GM19043 (cell line): ENCODE data around the gene CHST8.
"Not testable (repeated sequence)": the region's sequence is repeated elsewhere in the genome, so short reads cannot be mapped to it uniquely, and the experiment has no call there.

ENCODE experiments used
- ATAC-seq: cut with Tn5 transposase; IDR thresholded peaks from one replicate; pipeline ENCODE4 v1.9.1; 2021; ENCODE audit warnings: low read depth; ENCODE audit not compliant: unreplicated experiment

Gene CHST8

GRCh38 chr19:33621811-33622504, at the start of gene CHST8:
Gene CHST8 (plus strand): TSS chr19:33621953. CDS start chr19:33689262, 67,309 bp downstream.
- no peak for ATAC-seq

GRCh38 chr19:33572929-33573328, 48.8 kb upstream of the CHST8 start:
- no peak for ATAC-seq

GRCh38 chr19:33574824-33575223, 46.9 kb upstream of the CHST8 start:
- ATAC-seq, result no peak

GRCh38 chr19:33578697-33579096, 43.1 kb upstream of the CHST8 start:
- ATAC-seq, result no peak

GRCh38 chr19:33580026-33580644, 41.6 kb upstream of the CHST8 start:
- no peak for ATAC-seq

GRCh38 chr19:33580645-33581037, 41.1 kb upstream of the CHST8 start:
- no peak for ATAC-seq

- ATAC-seq, result no peak
These were observed 38.8 kb upstream of the CHST8 start for GRCh38 chr19:33582914-33583313.

- no peak for ATAC-seq
These were observed 34.6 kb upstream of the CHST8 start for GRCh38 chr19:33587150-33587549.

GRCh38 chr19:33590224-33590623, 31.5 kb upstream of the CHST8 start:
- no peak for ATAC-seq

- no peak for ATAC-seq
These were observed 26.0 kb upstream of the CHST8 start for GRCh38 chr19:33595783-33596182.

- no peak for ATAC-seq
These were observed 20.2 kb upstream of the CHST8 start for GRCh38 chr19:33601583-33601982.

- ATAC-seq, result no peak
These were observed 19.1 kb upstream of the CHST8 start for GRCh38 chr19:33602576-33603204.

- ATAC-seq, result no peak
These were observed 18.4 kb upstream of the CHST8 start for GRCh38 chr19:33603377-33603776.

- no peak for ATAC-seq
These were observed 17.1 kb upstream of the CHST8 start for GRCh38 chr19:33604651-33605050.

- ATAC-seq, result not testable (repeated sequence)
These were observed 15.9 kb upstream of the CHST8 start for GRCh38 chr19:33605803-33606295.

- no peak for ATAC-seq
These were observed 15.2 kb upstream of the CHST8 start for GRCh38 chr19:33606556-33606955.

GRCh38 chr19:33609353-33609752, 12.4 kb upstream of the CHST8 start:
- no peak for ATAC-seq

GRCh38 chr19:33610588-33610987, 11.2 kb upstream of the CHST8 start:
- ATAC-seq, result no peak

GRCh38 chr19:33612928-33613619, 8.7 kb upstream of the CHST8 start:
- no peak for ATAC-seq

- no peak for ATAC-seq
These were observed 8.1 kb upstream of the CHST8 start for GRCh38 chr19:33613620-33614000.

- no peak for ATAC-seq
These were observed 5.4 kb upstream of the CHST8 start for GRCh38 chr19:33616346-33616745.
